ENCODE data around the gene CYFIP1. TPM values are rescaled to one million over a fixed set of nuclear protein-coding genes. Genes with fewer than 3 reads are reported as not detected.

The CYFIP1 gene
- total and polyA plus RNA-seq, 2 of the 13 experiments (the other 11 are each of a cell fraction or from before 2014, with no cell fraction given), result 38.1 to 58.3 TPM

DNA sequence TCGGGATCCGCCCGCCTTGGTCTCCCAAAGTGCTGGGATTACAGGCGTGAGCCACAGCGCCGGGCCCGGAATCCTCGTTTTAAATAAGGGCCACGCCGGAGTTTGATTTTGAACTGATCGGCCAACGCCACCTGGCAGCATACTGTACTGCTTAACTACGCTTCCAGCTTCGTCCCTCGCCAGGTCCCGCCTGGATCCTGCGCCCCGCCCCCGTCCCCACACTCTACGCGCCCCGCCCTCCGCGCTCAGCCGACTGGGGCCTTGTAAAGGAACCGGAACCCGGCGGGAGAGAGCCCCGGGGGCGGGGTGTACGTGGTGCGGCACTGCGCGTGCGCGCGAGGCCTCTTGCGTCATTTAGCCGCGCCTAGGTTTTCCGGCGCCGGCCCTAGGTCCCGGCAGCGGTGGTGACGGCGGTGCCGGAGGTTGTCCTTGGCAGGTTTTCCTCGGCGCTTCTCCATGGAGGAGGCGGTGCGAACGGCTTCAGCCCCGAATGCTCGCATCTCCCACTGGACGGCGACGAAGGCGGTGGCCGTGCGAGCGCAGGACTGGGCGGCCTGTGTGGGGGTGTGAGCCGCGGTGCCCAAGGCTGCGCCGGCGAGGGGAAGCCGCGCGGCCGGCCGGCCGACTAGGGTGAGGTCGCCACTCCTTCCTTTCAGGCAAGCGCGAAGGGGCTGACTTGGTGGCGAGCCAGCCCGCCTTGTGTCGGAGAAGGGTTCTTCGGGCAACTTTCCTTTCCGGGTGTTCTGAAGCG lies 141.7 kb downstream of the CYFIP1 start, which contains the start of gene NIPA2 (continued):
- TF ChIP-seq, protein P1, sequence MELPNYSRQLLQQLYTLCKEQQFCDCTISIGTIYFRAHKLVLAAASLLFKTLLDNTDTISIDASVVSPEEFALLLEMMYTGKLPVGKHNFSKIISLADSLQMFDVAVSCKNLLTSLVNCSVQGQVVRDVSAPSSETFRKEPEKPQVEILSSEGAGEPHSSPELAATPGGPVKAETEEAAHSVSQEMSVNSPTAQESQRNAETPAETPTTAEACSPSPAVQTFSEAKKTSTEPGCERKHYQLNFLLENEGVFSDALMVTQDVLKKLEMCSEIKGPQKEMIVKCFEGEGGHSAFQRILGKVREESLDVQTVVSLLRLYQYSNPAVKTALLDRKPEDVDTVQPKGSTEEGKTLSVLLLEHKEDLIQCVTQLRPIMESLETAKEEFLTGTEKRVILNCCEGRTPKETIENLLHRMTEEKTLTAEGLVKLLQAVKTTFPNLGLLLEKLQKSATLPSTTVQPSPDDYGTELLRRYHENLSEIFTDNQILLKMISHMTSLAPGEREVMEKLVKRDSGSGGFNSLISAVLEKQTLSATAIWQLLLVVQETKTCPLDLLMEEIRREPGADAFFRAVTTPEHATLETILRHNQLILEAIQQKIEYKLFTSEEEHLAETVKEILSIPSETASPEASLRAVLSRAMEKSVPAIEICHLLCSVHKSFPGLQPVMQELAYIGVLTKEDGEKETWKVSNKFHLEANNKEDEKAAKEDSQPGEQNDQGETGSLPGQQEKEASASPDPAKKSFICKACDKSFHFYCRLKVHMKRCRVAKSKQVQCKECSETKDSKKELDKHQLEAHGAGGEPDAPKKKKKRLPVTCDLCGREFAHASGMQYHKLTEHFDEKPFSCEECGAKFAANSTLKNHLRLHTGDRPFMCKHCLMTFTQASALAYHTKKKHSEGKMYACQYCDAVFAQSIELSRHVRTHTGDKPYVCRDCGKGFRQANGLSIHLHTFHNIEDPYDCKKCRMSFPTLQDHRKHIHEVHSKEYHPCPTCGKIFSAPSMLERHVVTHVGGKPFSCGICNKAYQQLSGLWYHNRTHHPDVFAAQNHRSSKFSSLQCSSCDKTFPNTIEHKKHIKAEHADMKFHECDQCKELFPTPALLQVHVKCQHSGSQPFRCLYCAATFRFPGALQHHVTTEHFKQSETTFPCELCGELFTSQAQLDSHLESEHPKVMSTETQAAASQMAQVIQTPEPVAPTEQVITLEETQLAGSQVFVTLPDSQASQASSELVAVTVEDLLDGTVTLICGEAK (IDR thresholded peaks at IDR 0.05), result no peak
- TF ChIP-seq, protein P1 (CRISPR knock-in tag; IDR thresholded peaks at IDR 0.05), result peak; percentile 73
- TF ChIP-seq ZNF510 (CRISPR knock-in tag; IDR thresholded peaks at IDR 0.05; ENCODE audit: low read depth) (no peak), KAT2B (IDR thresholded peaks at IDR 0.05; ENCODE audit: borderline replicate concordance, low read depth, low read length) (no peak), EZH2 (conservative IDR thresholded peaks at IDR 0.05; ENCODE audit: low read depth, low read length) (no peak), IKZF4 (CRISPR knock-in tag; IDR thresholded peaks at IDR 0.05; ENCODE audit: borderline replicate concordance, low read depth, not compliant biosample characterization) (no peak), ZNF33B (CRISPR knock-in tag; IDR thresholded peaks at IDR 0.05) (peak; percentile 58; the same call in 1 of the 2 replicates), HOXA5 (CRISPR knock-in tag; IDR thresholded peaks at IDR 0.05) (peak; percentile 22)
- TF ChIP-seq, protein P2, sequence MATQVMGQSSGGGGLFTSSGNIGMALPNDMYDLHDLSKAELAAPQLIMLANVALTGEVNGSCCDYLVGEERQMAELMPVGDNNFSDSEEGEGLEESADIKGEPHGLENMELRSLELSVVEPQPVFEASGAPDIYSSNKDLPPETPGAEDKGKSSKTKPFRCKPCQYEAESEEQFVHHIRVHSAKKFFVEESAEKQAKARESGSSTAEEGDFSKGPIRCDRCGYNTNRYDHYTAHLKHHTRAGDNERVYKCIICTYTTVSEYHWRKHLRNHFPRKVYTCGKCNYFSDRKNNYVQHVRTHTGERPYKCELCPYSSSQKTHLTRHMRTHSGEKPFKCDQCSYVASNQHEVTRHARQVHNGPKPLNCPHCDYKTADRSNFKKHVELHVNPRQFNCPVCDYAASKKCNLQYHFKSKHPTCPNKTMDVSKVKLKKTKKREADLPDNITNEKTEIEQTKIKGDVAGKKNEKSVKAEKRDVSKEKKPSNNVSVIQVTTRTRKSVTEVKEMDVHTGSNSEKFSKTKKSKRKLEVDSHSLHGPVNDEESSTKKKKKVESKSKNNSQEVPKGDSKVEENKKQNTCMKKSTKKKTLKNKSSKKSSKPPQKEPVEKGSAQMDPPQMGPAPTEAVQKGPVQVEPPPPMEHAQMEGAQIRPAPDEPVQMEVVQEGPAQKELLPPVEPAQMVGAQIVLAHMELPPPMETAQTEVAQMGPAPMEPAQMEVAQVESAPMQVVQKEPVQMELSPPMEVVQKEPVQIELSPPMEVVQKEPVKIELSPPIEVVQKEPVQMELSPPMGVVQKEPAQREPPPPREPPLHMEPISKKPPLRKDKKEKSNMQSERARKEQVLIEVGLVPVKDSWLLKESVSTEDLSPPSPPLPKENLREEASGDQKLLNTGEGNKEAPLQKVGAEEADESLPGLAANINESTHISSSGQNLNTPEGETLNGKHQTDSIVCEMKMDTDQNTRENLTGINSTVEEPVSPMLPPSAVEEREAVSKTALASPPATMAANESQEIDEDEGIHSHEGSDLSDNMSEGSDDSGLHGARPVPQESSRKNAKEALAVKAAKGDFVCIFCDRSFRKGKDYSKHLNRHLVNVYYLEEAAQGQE (IDR thresholded peaks at IDR 0.05; ENCODE audit: borderline replicate concordance in 1 of 2, low read depth in 1 of 2, low read length in 2 of 2), result no peak
- TF ChIP-seq, protein P3, sequence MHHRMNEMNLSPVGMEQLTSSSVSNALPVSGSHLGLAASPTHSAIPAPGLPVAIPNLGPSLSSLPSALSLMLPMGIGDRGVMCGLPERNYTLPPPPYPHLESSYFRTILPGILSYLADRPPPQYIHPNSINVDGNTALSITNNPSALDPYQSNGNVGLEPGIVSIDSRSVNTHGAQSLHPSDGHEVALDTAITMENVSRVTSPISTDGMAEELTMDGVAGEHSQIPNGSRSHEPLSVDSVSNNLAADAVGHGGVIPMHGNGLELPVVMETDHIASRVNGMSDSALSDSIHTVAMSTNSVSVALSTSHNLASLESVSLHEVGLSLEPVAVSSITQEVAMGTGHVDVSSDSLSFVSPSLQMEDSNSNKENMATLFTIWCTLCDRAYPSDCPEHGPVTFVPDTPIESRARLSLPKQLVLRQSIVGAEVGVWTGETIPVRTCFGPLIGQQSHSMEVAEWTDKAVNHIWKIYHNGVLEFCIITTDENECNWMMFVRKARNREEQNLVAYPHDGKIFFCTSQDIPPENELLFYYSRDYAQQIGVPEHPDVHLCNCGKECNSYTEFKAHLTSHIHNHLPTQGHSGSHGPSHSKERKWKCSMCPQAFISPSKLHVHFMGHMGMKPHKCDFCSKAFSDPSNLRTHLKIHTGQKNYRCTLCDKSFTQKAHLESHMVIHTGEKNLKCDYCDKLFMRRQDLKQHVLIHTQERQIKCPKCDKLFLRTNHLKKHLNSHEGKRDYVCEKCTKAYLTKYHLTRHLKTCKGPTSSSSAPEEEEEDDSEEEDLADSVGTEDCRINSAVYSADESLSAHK (CRISPR knock-in tag; IDR thresholded peaks at IDR 0.05; ENCODE audit: borderline replicate concordance), result no peak
- TF ChIP-seq, protein P4, sequence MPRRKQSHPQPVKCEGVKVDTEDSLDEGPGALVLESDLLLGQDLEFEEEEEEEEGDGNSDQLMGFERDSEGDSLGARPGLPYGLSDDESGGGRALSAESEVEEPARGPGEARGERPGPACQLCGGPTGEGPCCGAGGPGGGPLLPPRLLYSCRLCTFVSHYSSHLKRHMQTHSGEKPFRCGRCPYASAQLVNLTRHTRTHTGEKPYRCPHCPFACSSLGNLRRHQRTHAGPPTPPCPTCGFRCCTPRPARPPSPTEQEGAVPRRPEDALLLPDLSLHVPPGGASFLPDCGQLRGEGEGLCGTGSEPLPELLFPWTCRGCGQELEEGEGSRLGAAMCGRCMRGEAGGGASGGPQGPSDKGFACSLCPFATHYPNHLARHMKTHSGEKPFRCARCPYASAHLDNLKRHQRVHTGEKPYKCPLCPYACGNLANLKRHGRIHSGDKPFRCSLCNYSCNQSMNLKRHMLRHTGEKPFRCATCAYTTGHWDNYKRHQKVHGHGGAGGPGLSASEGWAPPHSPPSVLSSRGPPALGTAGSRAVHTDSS (CRISPR knock-in tag; conservative IDR thresholded peaks at IDR 0.05), result no peak
